GM18909 (cell line): ENCODE measurements around the gene PITPNB.

ENCODE experiments used
- ATAC-seq: cut with Tn5 transposase; IDR thresholded peaks from one replicate; pipeline ENCODE4 v1.9.1; 2021; ENCODE audit warnings: mild to moderate bottlenecking; ENCODE audit not compliant: unreplicated experiment, poor library complexity

PITPNB gene

DNA sequence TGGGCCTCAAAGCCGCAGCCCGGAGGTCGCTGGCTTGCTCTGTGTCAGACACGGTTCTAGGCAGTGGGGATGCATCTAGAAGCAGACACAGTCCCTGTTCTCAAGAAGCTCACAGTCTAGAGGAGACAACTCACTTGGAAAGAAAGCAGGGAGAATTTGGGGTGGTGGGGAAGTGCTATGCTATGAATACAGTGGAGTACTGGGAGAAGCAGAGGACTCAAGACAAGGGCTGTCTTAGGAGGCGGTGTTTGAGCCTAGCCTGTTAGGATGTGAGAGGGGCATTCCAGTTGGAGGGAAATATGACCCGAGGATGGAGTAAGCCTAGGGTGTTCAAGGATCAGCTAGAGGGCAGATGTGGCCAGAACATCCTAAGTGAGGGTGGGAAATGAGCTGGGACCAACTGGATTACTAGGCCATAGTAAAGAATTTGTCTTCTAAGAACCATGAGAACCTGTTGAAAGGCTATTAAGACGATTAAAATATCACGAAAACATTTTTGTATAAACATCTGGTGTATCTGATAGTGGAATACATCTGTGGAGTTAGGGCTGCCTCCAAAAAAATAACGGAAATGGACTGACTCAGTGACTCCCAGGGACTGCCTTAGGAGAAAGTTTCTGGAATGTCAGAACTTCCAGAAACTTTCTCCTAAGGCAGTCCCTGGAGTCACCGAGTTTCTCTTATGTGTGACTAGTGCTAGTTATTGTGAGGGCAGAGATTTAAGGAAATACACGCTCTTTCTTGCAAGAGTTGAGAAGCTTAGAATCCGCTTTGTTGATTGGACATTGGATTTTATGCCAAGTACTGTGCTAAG lies 1.1 kb upstream of the PITPNB start:
- ATAC-seq, result peak; percentile 33

DNA sequence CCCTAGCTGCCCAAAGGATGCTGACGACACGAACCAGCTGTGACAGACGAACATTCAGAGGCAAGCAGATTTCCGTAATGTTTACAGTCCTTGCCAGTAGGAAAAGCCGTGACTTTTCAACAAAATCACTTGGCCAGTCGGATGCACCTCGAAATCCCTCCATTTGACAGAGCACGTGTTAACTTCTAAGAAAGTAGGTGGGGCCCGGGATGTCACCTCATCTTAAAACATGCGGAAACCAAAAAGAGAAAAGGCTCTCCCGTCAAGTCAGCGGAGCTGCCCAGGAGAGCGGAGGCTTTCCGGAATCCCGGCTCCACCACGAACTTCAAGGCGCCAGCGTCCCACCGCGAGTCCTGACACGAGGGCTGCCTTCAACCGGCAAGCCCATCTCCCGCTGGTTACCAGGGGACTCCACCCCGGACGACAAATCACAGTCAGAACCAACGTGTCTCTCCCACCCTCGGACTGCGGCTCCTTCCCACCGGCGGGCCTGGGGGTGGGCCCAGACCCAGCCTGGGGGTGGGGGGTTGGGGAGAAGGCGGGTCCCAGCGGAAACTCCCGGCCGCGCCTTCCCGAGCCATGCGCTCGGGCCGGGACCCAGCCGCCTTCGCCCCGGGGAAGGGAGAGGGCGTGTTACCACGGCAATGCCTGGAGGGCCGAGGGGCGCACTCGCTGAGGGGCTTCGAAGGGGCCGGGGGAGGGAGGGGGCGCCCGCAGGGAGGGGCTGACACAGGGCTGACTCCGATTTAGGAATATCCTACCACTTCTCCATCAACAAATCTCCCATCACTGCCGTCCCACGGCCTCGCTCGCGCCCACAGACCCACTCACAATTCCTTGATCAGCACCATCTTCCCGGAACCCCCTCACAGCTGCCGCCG lies 475 bp downstream of the PITPNB start:
- peak; percentile 31 for ATAC-seq

DNA sequence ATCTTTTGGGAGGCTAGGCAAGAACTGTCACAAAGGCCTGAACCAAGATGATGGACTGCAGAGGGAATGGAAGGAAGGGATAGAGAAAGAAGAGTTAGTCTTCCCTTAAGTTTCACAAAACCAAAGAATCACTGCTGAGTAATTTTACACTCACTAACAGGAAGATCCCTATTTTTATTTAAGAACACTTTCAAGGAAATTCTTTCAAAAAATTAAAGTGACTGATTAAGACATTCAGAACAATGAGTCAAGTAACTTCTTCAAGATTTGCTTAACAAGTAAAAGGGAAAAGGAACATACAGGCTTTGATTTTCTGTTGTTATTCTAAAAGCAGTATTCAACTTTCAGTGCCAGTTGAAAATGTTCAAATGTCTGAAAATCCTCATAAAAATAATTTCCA lies 3.1 kb downstream of the PITPNB start:
- no peak for ATAC-seq

DNA sequence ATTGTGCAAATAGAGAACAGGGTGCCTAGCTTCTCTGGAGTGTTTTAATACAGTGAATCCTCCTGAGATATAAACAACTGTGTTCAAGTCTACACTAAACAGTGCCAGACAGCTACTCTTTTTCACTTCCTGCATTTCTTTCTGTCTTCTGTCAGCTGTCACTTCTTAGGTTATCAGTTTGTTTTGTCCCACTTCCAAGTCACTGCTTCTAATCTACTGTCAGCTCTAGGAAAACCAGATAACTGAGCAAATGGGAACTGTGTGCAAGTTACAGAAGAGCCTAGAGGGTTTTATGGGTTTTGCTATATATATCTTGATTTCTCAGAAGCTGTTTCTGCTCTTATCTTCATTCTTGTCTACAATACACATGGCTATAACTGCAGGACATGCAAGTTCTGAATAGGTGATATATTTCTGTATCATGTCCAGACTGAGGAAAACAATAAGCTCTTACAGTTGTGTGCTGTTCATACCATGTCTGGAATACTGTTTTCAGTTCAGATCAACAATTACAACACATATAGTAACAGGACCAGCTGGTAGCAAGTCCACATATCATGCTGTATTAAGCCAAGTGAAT lies 5.8 kb downstream of the PITPNB start:
- ATAC-seq, result no peak

- ATAC-seq, result no peak
Observed at GRCh38 chr22:27912101-27912500, 7.0 kb downstream of the PITPNB start.

DNA sequence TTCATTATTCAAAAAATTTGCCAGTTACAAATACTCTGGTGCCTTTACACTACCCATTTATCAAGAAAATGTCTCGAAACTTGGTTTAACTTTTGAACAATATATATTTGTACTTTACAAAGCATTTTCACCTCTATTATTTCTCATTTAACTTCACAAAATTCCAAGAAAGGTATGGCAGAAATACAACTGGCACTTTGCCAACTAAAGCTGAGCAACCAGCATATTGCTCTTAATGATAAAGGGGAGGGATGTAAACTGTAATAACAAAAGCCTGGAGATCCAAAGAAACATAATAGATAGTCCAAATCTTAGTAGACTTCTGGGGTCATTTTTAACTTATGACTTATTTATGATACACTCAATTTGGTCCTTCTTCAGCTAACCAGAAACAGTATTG lies 7.7 kb downstream of the PITPNB start:
- ATAC-seq, result no peak

DNA sequence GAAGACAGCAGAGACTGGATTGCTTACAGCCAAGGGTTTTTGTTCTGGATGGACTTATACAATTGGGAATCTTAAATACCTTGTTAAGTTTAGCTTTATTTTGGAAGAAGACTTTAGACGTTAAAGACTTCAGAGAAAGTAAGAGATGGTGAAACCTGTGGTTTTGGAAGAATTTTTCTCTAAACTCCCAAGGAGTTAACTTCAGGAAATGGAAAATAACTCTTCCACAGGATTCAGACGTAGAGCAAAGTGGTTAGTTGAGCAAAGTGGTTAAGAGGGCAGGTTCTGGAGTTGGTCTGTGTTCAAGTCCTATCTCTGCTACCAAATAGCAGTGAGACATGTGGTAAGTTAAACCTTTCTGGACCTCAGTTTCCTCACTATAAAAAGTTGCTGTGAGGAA lies 12.8 kb downstream of the PITPNB start:
- no peak for ATAC-seq

DNA sequence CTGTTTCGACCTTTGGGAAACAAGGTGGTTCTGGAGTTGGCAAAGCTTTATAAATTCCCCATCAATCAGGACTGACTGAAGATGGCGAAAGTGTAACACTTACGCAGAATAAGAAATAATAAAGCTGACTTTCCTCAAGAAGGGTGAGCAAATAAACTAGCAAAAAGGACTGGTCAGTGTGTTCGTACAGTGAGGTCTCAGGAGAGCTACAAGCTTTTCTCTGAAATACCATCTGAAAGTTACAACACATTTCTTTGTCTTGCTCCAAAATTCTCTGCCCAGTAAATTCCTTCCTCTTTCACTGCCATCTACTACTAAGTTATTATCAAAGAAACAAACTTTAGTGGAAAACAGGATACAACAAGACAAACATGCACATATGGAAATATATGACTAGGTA lies 13.4 kb downstream of the PITPNB start:
- no peak for ATAC-seq

- ATAC-seq, result no peak
Observed at GRCh38 chr22:27903805-27904473, 15.1 kb downstream of the PITPNB start.

- ATAC-seq, result no peak
Observed at GRCh38 chr22:27900153-27900552, 18.9 kb downstream of the PITPNB start.

- ATAC-seq, result peak; percentile 67
Observed at GRCh38 chr22:27896245-27896644, 22.8 kb downstream of the PITPNB start.

DNA sequence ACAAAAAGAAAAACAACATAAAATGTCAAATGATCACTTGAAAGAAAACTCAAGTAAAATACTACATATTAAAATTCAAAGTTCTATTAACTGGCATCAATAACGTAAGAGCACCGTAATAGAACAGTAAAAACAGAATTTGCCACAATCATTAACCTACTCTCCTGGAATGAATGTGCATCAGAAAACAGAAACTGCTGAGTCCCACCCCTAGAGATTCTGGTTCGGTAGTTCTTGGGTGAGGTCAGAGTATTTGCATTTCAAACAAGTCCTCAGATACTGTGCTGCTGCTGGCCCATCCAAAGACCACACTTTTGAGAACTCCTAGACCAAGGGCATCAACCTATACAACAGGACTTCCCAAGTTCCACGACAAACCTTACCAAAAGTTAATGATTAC lies 23.5 kb downstream of the PITPNB start:
- ATAC-seq, result peak; percentile 86

DNA sequence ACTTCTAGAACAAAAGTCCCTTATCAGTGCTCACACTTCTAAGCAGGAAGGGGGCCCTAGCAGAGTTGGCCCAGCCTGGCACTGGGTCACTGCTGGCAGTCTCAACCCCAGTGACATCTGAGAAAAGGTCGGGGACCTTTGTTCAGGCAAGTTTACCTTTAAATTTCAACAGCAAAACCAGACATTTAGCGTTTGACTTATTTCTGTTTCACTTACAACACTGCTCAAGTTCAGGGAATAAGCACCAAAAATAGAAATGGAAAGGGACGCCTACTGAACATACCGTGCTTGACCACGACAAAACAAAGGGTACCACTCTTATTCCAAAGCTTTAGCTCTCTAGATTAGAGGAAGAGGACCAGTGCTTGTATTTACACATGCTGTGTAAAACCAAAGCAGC lies 26.2 kb downstream of the PITPNB start:
- no peak for ATAC-seq

DNA sequence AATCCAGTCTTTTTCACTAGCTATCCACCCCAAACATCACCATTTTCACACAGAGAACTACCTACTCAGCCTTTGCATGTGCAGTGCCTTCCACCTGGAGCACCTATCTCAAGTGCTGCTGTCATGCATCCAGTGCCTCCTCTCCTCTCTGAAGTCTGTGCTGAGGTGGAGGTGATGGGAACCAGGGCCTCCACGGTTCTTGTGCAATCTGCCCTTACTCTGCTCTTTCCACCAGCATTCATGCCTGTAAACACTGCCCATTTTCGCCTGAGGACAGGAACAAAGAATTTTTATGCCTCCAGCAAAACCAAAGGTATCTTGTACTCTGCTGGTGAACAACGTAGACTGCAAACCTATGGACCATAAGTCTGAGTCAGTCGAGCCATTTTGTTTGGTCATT lies 27.0 kb downstream of the PITPNB start:
- no peak for ATAC-seq

DNA sequence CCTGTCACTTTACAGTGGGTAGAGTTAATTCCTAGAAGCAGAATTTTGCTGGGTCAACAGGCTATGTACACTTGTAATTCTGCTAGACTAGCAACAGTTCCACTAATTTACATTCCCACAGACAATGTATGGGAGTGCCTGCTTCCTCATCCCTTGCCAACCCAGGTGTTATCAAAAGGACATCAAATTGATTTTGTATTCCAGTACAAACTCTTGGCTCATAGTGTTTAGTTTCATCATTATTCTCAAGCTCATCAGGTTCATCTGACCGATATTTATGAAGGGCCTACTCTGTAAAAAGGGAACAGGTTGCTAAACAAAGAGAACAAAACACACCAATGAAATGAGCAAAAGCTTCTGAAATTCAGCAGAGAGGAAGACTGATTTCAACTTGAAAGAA lies 30.7 kb downstream of the PITPNB start:
- no peak for ATAC-seq

DNA sequence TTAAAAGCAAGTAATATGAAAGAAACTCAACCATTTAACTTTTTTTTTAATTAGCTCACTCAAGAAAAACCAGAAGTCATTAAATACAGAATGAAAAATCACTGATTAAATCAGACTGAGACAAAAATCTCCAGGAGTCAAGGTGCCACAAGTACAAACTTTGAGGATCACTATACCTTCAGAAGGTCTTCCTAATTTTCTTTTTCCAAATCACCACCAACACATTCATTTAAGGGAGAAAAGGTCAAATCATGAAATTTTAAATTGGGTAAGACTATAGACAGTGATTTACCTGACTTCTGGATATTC lies 32.3 kb downstream of the PITPNB start:
- no peak for ATAC-seq

- ATAC-seq, result no peak
Observed at GRCh38 chr22:27885977-27886842, 32.8 kb downstream of the PITPNB start.

GRCh38 chr22:27883656-27884350 lies 35.3 kb downstream of the PITPNB start:
- ATAC-seq, result no peak
